SK-N-SH (cell line): ENCODE data around the gene MGAT4B. TPM values are rescaled to one million over a fixed set of nuclear protein-coding genes. Genes with fewer than 3 reads are reported as not detected.

Source experiments
- CTCF ChIA-PET: fragments of 300-600, 350-600 bp; formaldehyde crosslinking; extraction: SDS; loops from one replicate; lab custom pipeline; 2021; lab: Yijun Ruan, JAX
- POLR2A ChIA-PET: fragments of 350-600 bp; sonication (Branson Sonifier 250); formaldehyde crosslinking; extraction: SDS; loops from one replicate; lab custom pipeline; 2020; ENCODE audit warnings: antibody characterized with exemption, inconsistent platforms; lab: Yijun Ruan, JAX
- DNase-seq: peaks from one replicate; pipeline ENCODE4 v3.0.0; 2012
- H2AFZ ChIP-seq: fragments of 200-600 bp; sonication (generic); 2 replicates; pipeline ENCODE4 v1.8.1; 2016; ENCODE audit warnings: antibody characterized with exemption, mild to moderate bottlenecking, low read depth
- H3F3A ChIP-seq: fragments of 200-600 bp; sonication (generic); replicated peaks from 2 replicates; pipeline ENCODE3; 2016; ENCODE audit warnings: antibody characterized with exemption, mild to moderate bottlenecking; ENCODE audit not compliant: insufficient read depth
- H3K27ac ChIP-seq, 2 experiments: fragments of 200-500 bp in 1 of 2; fragments of 200-600 bp in 1 of 2; sonication (Bioruptor generic) in 1 of 2; sonication (generic), shearing (Covaris generic) in 1 of 2; 2 replicates each; pipeline versions ENCODE4 v1.5.1 to v1.6.1; 2014 to 2016; ENCODE audit warnings: low read depth in 2 of 2, inconsistent platforms in 1 of 2, low read length in 1 of 2, mild to moderate bottlenecking in 1 of 2, mixed read lengths in 1 of 2
- H3K27me3 ChIP-seq: fragments of 200-600 bp; sonication (generic), shearing (Covaris generic); 2 replicates; pipeline ENCODE4 v1.6.1; 2016; ENCODE audit warnings: mixed run types; ENCODE audit not compliant: insufficient read depth
- H3K36me3 ChIP-seq, 2 experiments: fragments of 200-500 bp in 1 of 2; fragments of 200-600 bp in 1 of 2; sonication (Bioruptor generic) in 1 of 2; sonication (generic) in 1 of 2; replicated peaks in 1 of 2; 2 replicates each; pipeline versions ENCODE3 to v1.5.1; 2014 to 2016; ENCODE audit warnings: low read length in 1 of 2, mild to moderate bottlenecking in 1 of 2; ENCODE audit not compliant: insufficient read depth in 2 of 2, control insufficient read depth in 1 of 2
- H3K4me1 ChIP-seq, 2 experiments: fragments of 200-500 bp in 1 of 2; fragments of 200-600 bp in 1 of 2; sonication (Bioruptor generic) in 1 of 2; sonication (generic), shearing (Covaris generic) in 1 of 2; 2 replicates each; pipeline versions ENCODE4 v1.5.1 to v1.6.1; 2014 to 2016; ENCODE audit warnings: low read depth in 1 of 2, low read length in 1 of 2, mixed run types in 1 of 2; ENCODE audit not compliant: insufficient read depth in 2 of 2, control insufficient read depth in 1 of 2
- H3K4me2 ChIP-seq: fragments of 200-600 bp; sonication (generic), shearing (Covaris generic); 2 replicates; pipeline ENCODE4 v1.6.1; 2017; ENCODE audit warnings: mixed run types
- H3K4me3 ChIP-seq, 2 experiments: fragments of 200-500 bp in 1 of 2; fragments of 200-600 bp in 1 of 2; sonication (Bioruptor generic) in 1 of 2; sonication (generic), shearing (Covaris generic) in 1 of 2; 2 replicates each; pipeline versions ENCODE4 v1.5.1 to v1.8.1; 2014 to 2016; ENCODE audit warnings: low read depth in 2 of 2, inconsistent platforms in 1 of 2, low read length in 1 of 2, mild to moderate bottlenecking in 1 of 2, mixed read lengths in 1 of 2, moderate library complexity in 1 of 2
- H3K79me2 ChIP-seq: fragments of 200-600 bp; sonication (generic); 2 replicates; pipeline ENCODE4 v1.8.1; 2017; ENCODE audit warnings: mild to moderate bottlenecking; ENCODE audit not compliant: insufficient read depth
- H3K9ac ChIP-seq: fragments of 200-600 bp; sonication (generic); 2 replicates; pipeline ENCODE4 v1.6.1; 2017; ENCODE audit warnings: mixed run types
- H3K9me2 ChIP-seq: fragments of 200-600 bp; sonication (generic); 2 replicates; pipeline ENCODE4 v1.6.1; 2017; ENCODE audit warnings: mixed run types
- H3K9me3 ChIP-seq: fragments of 200-600 bp; sonication (generic); 2 replicates; pipeline ENCODE4 v1.6.1; 2017; ENCODE audit warnings: mixed run types, mild to moderate bottlenecking, moderate library complexity
- H4K20me1 ChIP-seq: fragments of 200-600 bp; sonication (generic); 2 replicates; pipeline ENCODE4 v1.6.1; 2017; ENCODE audit warnings: mild to moderate bottlenecking, mixed run types; ENCODE audit not compliant: insufficient read depth
- ELF1 ChIP-seq: IDR thresholded peaks from 2 replicates; pipeline ENCODE4 v1.4.0; 2012
- EP300 ChIP-seq, 2 experiments: IDR thresholded peaks; 2 replicates each; pipeline versions ENCODE4 v1.4.0 to v1.6.1; 2012; ENCODE audit warnings: borderline replicate concordance in 1 of 2, low read depth in 1 of 2, low read length in 1 of 2
- EZH2phosphoT487 ChIP-seq: fragments of 200-600 bp; sonication (generic); IDR thresholded peaks from 2 replicates; pipeline ENCODE4 v1.6.1; 2017; ENCODE audit warnings: low read depth, mixed run types, mild to moderate bottlenecking, antibody characterized with exemption, moderate library complexity, borderline replicate concordance
- FOXJ3 ChIP-seq: sonication (generic); formaldehyde crosslinking; IDR thresholded peaks from 2 replicates; pipeline ENCODE4 v1.5.1; 2020; ENCODE audit warnings: mild to moderate bottlenecking, missing genetic modification reagents
- FOXM1 ChIP-seq: IDR thresholded peaks from 2 replicates; pipeline ENCODE4 v1.4.0; 2012; ENCODE audit warnings: low read depth, mild to moderate bottlenecking
- GABPA ChIP-seq: IDR thresholded peaks from 2 replicates; pipeline ENCODE4 v1.4.0; 2012; ENCODE audit warnings: low read depth, mild to moderate bottlenecking
- MEF2A ChIP-seq: IDR thresholded peaks from 2 replicates; pipeline ENCODE4 v1.4.0; 2012; ENCODE audit warnings: low read depth, borderline replicate concordance
- RFX5 ChIP-seq: IDR thresholded peaks from 2 replicates; pipeline ENCODE4 v1.6.1; 2012; ENCODE audit warnings: mild to moderate bottlenecking, improper control_type of control experiment, low read length
- TAF1 ChIP-seq: IDR thresholded peaks from 2 replicates; pipeline ENCODE4 v1.6.1; 2012; ENCODE audit warnings: low read depth, mild to moderate bottlenecking, low read length, moderate library complexity, borderline replicate concordance
- TCF12 ChIP-seq: IDR thresholded peaks from 2 replicates; pipeline ENCODE4 v1.4.0; 2012
- USF1 ChIP-seq: IDR thresholded peaks from 2 replicates; pipeline ENCODE4 v1.4.0; 2012; ENCODE audit warnings: low read depth, borderline replicate concordance
- WGBS: methylation state at CpG from one replicate; pipeline ENCODE4 v1.1.6; 2017; ENCODE audit warnings: low lambda C conversion rate; 5-methylcytosine and 5-hydroxymethylcytosine counted together
- polyA plus RNA-seq, 3 experiments: library from polyadenylated mRNA; depleted of rRNA; stranded (reverse); fragments of >200 nt; gene quantifications; 2 replicates each; pipeline ENCODE4 v1.2.3, GENCODE V29; 2012
- TF ChIP-seq, protein P1 (sequence below): fragments of 150-350 bp; IDR thresholded peaks from 2 replicates; pipeline ENCODE4 v1.6.1; 2017; ENCODE audit warnings: antibody characterized with exemption, low read length, low read depth, borderline replicate concordance
- TF ChIP-seq, protein P2 (sequence below): IDR thresholded peaks from 2 replicates; pipeline ENCODE4 v1.4.0; 2012; ENCODE audit warnings: low read depth

MGAT4B gene
- polyA plus RNA-seq, 1 of the 3 experiments (the other 2 are of a cell fraction): 190 TPM

GRCh38 chr5:179814090-179814489, 7.4 kb upstream of the MGAT4B start:
- Histone ChIP-seq H3K9me2 (no peaks in the 10 kb centered on the region), H3K36me3 (peaks cover 9 to 15% of the 10 kb centered on the region in 2 experiments), H3K79me2 (peaks cover 20% of the 10 kb centered on the region), H4K20me1 (no peaks in the 10 kb centered on the region), H3F3A (peaks cover 8% of the 10 kb centered on the region), H3K4me1 (peaks cover 0 to 12% of the 10 kb centered on the region in 2 experiments; a peak in 2 of 4 replicates), H3K9me3 (no peaks in the 10 kb centered on the region), H3K9ac (no peak overlapping the region), H3K4me2 (no peak overlapping the region), H3K27me3 (no peaks in the 10 kb centered on the region), H3K27ac (no peak overlapping the region), H2AFZ (no peak overlapping the region), H3K4me3 (no peak overlapping the region)
- WGBS: 92% methylated on average over 3 of the region's 3 CpGs
- TF ChIP-seq FOXM1 (no peak), USF1 (no peak), GABPA (no peak)
- ChIA-PET POLR2A (no interaction called here), CTCF (interaction anchor here (1.0 kb wide), 1 partner anchor 51 kb away, joined by 5 read pairs; no protein-coding TSS in a partner anchor)
- no peak for DNase-seq

DNA sequence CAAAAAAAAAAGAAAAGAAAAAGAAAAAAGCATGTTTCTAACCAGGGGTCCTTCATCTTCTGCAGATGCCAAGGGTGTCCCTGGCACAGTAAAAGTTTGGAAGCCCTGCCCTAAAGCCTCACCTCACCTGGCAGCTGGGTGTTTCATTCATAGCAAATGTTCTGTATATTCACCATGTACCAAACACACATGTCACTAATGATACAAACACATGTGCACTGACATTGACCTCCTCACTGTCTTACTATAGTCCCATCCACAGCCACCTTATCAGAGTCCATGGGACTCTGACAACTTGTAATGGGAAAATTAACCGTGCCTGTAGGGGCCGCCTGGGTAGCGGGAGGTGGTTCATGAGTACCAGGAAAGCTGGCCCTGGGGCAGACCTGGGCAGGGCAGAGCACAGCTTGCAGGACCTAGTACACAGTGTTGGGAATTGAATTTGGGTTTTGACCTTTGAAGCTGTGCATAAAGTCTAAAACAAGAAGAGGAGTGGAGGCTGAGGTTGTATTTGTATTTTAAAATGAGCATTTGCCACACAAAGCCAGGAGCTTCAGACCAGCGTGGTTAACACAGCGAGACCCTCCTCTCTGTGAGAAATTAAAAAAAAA, 6.4 kb upstream of the MGAT4B start:
- no peak for DNase-seq
- no peak overlapping the region for H2AFZ ChIP-seq
- TF ChIP-seq GABPA: no peak
- TF ChIP-seq, protein P1, sequence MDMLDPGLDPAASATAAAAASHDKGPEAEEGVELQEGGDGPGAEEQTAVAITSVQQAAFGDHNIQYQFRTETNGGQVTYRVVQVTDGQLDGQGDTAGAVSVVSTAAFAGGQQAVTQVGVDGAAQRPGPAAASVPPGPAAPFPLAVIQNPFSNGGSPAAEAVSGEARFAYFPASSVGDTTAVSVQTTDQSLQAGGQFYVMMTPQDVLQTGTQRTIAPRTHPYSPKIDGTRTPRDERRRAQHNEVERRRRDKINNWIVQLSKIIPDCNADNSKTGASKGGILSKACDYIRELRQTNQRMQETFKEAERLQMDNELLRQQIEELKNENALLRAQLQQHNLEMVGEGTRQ: no peak
- TF ChIP-seq USF1: no peak
- no peak for TF ChIP-seq FOXJ3 (CRISPR knock-in tag)
- TF ChIP-seq EP300 (IDR thresholded peaks at IDR 0.05; ENCODE audit: borderline replicate concordance in 1 of 2, low read depth in 1 of 2, low read length in 1 of 2): no peak
- no peak for TF ChIP-seq RFX5
- TF ChIP-seq MEF2A: no peak
- TF ChIP-seq EZH2phosphoT487: no peak
- TF ChIP-seq, protein P2, sequence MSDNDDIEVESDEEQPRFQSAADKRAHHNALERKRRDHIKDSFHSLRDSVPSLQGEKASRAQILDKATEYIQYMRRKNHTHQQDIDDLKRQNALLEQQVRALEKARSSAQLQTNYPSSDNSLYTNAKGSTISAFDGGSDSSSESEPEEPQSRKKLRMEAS: no peak
- no peak for TF ChIP-seq TAF1
- no peak for TF ChIP-seq ELF1
- TF ChIP-seq TCF12: no peak
- TF ChIP-seq, all 33 proteins: peak for 0
- Histone ChIP-seq H3K4me3 (no peak overlapping the region), H3K9me3 (no peaks in the 10 kb centered on the region), H4K20me1 (no peaks in the 10 kb centered on the region), H3K4me2 (no peak overlapping the region), H3K36me3 (peaks cover 9 to 15% of the 10 kb centered on the region in 2 experiments), H3K79me2 (peaks cover 22% of the 10 kb centered on the region), H3K4me1 (peaks cover 0 to 2% of the 10 kb centered on the region in 2 experiments; a peak in 1 of 4 replicates), H3K27ac (no peak overlapping the region), H3F3A (peaks cover 11% of the 10 kb centered on the region), H3K9ac (no peak overlapping the region), H3K9me2 (no peaks in the 10 kb centered on the region), H3K27me3 (no peaks in the 10 kb centered on the region)
- CTCF ChIA-PET: interaction anchor here (1.0 kb wide), 1 partner anchor 50 kb away, joined by 5 read pairs; no protein-coding TSS in a partner anchor
- POLR2A ChIA-PET: no interaction called here
- WGBS: 97% methylated on average over 5 of the region's 5 CpGs
